Hypothalamus (tissue), 51 donors: ENCODE measurements around the gene EXD3.
A peak's percentile ranks its signal among the peaks of the same experiment; 100 is the strongest.

ENCODE experiments used
- DNase-seq, 51 donors: peaks; one replicate each; lab custom pipeline; 2025; lab: John Stamatoyannopoulos, UW

Gene EXD3

GRCh38 chr9:137301081-137301947 is 121.6 kb downstream of the EXD3 start:
- DNase-seq: no peak

DNA sequence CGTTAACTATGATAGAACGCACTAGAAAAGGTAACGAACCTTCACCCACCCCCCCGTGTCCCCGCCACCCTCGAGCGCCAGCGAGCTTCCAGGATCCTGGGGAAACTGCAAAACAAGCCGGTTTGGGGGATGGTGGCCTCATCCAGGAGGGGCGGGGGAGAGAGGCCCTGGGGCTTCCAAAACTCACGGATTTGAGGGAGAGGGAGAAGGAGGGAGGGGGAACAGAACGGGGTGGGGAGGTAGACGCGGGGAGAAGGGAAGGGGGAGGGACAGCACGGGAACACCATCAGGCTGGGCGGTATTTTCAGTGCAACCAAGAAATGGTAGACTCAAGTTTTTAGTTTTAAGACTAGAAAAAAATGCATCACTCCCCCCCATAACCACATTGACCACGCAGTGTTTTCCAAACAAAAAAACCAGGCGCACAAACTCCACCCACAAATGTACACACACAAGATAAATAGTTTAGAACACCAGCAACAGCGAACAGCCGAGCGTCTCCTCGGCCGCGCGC is 122.3 kb downstream of the EXD3 start:
- DNase-seq: peak in 2 of 51 donors; percentile 45 to 50

- DNase-seq: peak in 14 of 51 donors; percentile 19 to 80 (median 48)
Observed at GRCh38 chr9:137299938-137300337, 123.0 kb downstream of the EXD3 start.

GRCh38 chr9:137299203-137299565 is 123.8 kb downstream of the EXD3 start:
- no peak for DNase-seq

DNA sequence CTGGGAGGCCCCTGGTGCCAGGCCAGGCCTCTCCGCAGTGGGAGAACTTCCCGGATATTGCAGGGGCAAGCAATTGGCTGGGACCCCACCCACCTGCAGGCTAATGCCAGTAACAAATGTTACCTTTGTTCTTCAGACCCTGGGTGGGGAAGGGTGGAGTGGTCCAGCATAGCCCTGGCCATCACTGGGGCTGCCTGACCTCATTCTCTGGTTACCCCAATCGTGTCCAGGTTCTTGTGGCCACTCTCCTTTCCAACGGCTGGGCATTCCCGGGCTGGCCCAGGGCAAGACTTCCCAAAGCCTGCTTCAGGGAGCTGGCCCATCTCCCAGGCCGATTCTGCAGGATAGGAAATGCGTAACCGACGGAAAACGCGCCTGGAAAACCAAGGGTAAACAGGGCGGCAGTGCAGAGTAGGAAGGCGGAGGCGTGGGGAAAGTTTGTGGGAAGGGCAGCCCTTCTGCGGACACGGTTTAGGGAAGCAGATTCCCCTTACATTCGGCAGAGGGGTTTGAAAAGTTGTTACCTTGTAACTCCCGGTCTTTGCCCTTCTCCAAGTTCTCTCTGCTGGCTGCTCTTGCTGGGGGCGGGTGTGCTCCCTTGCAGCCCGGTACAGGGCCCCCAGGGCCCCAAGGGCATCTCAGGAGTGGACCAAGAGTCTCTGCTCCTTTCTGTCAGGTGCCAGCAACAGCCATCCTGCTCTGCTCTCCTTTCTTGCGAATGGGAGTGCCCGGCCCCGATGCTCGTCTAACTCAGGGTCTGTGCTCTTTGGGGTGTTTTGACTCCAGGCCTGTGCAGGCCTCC is 124.4 kb downstream of the EXD3 start:
- peak in 11 of 51 donors; percentile 26 to 58 (median 36) for DNase-seq

- no peak for DNase-seq
Observed at GRCh38 chr9:137297966-137298365, 125.0 kb downstream of the EXD3 start.

DNA sequence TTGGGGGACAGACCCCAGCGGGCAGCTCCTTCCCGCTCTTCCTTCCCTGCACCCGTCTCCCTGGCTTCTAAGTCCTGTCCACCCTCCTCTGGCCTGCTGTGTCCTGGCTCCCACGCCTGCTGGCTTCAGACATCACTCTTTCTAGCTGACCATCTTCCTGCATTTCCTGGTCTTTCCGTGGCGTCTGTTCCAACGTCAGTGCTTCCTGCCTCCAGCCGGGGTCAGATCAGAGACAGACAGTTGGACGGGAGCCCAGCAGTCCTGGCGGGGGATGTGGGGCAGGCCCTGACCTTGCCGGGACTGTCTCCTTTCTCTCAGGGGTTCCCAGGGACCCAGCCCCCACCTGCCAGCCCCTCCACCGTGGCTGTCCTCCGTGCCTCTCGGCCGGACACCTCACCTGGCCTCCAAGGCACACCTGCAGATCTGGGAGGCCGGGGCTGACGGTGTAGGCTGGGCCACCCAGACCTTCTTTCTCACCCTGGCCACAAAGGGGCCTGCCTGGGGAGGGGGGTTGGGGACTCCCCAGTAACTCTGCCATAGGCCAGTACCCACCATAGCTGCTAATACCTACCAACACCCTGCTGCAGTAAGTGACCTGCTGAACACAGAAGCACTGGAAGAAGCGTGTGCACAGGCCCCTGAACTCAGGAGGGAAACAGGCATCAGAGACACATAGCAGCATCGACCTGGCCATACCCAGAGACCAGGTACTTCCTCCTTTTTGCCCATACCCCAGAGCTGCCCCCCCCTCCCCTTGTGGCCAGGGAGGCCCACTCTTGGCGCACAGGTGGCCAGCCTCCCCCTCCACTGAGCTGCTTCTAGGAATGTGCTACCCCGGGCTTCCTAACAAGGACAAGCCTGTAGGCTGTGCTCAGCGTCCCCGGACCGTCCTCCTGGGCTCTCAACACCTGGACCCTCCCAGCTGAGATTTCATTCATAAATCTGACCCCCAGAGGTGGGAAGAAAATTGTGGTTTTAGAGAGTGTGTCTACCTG is 126.0 kb downstream of the EXD3 start:
- peak in 4 of 51 donors; percentile 28 to 41 (median 34) for DNase-seq

DNA sequence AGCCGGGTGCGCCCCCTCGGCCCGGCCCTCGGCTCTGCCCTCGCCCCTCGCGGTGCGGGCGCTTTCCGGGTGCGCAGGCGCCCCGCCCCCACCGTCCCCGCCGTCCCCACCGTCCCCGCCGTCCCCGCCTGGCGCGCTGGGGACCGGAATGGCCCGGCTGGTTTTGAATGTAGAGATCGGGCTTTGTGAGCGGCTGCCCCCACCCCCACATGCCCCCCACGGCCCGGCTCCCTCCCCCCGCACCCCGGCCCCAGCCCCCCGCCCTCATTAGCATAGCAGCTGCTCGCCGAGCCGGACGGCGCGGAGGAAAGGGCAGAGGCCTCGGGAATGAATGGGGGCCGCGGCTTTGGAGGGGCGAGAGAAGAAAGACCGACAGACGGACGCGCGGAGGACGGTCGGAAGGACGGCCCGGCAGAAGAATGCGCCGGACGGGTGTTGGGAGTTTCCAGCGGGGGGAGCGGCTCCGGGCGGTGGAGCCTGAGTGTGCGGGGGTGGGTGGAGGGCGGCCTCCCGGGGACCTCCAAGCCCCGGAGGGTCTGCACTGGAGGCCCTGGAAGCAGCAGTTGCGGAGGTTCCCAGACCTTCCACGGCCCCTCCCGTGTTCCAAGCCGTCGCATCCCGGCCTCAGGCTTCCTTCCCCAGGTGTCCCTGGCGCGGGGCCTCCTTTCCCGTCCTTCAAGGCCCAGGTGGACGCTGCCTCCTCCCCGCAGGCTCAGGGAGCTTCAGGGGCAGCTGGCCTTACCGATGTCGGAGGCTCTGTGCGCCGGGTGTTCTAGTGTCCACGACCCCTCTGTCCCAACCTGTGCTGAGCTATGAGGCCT is 126.9 kb downstream of the EXD3 start:
- no peak for DNase-seq

- DNase-seq: peak in 2 of 51 donors; percentile 44 to 48
Observed at GRCh38 chr9:137295238-137295811, 127.6 kb downstream of the EXD3 start.

GRCh38 chr9:137294681-137295237 is 128.2 kb downstream of the EXD3 start:
- no peak for DNase-seq

DNA sequence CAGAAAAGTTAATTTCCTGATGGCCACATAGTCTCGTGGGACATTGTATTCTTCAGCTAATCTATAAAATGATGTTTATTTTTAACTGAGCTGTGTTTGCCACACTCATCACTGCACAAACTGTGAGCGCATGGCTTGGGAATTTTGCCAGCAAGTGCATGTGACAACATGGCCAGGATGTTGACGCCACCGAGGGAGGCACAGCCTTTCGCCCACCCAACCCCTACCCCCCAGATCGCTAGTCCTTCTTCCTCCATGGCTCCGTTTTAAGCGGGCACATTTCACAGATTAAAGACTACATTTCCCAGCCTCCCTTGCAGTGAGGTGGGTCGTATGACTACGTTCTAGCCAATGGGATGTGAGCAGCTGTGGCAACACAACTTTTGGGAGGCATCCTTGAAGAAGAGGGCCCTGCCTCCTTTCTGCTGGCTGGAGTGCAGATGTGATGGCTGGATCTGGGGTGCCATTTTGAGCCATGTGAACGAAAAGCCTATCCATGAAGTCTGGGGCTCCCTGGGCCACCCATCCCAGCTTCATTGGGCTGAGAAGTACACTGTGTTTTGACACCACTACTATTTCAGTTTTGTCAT is 128.8 kb downstream of the EXD3 start:
- DNase-seq: no peak

GRCh38 chr9:137293482-137294090 is 129.4 kb downstream of the EXD3 start:
- no peak for DNase-seq

- DNase-seq: peak in 3 of 51 donors; percentile 38 to 50 (median 39)
Observed at GRCh38 chr9:137293094-137293481, 129.9 kb downstream of the EXD3 start.

DNA sequence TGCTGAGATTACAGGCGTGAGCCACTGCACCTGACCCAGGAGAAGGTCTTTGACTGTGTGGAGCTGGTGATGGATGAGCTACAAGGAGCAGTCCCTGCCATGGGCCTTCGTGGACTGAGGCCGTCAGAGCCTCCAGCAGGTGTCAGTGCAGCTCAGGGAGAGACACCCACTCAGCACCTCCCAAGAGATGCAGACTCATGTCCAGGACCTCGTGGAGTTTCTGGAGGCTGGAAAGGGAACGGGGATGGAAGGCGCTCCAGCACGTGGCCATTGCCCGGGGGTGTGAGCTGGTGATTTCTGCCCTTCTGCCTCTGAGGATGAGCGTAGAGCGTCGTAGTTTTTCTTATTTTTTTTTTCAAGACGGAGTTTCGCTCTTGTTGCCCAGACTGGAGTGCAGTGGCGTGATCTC is 136.0 kb downstream of the EXD3 start:
- peak in 4 of 51 donors; percentile 14 to 39 (median 24) for DNase-seq

- DNase-seq: no peak
Observed at GRCh38 chr9:137281345-137282116, 141.4 kb downstream of the EXD3 start.

DNA sequence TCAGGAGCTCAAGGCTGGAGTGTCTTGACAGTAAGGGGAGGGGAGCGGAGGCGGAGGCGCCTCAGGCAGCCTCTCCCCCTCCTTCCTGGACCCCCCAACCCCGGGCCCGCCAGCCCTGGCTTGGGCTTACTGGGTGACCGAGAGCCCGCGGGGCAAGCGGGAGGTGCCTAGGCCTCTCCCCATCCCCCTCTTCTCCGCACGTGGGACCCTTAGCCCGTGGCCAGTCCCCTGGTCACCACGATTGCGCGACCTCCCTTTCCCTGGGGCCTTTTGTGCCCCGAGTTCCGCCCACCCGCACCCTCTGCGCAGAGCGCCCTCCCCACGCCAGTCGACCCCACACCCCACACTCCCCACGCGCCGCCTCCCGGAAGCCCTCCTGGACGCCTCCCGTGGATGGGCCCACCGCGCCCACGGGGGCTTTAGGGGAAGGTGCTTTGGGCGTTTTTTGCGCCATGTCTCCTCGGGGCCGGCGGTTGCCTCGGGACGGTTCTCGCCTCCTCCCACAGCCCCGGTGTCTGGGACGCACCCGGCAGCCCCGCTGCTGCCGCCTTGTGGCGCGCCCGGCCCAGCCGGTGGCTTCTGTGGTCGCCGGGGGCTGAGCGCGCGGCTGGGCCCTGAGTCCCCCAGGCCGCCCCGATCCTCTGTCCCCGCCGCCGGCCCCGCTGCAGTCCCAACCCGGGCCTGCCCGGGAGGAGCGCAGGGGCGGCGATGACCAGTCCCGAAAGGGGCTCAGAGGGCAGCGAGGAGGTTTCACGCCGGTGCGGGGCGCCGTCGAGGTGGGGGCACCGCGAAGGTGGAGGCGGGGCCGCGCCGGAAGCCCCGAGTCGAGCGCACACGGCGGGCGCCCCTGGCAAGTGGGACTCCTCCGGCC is 142.3 kb downstream of the EXD3 start:
- no peak for DNase-seq
